GM10248 (cell line): ENCODE data around the gene CCR5AS.

ENCODE experiments used
- CTCF ChIA-PET: fragments of 300-600 bp; sonication (Branson Sonifier 250); formaldehyde crosslinking; extraction: SDS; loops from one replicate; lab custom pipeline; 2021; ENCODE audit warnings: antibody characterized with exemption; lab: Yijun Ruan, JAX
- POLR2A ChIA-PET: fragments of 350-650 bp; sonication (Branson Sonifier 250); formaldehyde crosslinking; extraction: SDS; loops from one replicate; lab custom pipeline; 2020; ENCODE audit warnings: antibody characterized with exemption; lab: Yijun Ruan, JAX
- DNase-seq: peaks from one replicate; pipeline ENCODE4 v3.0.0; 2012; ENCODE audit errors: extremely low spot score
- CTCF ChIP-seq: IDR thresholded peaks from 2 replicates; pipeline ENCODE4 v1.5.1; 2012; ENCODE audit warnings: mild to moderate bottlenecking, low read depth; ENCODE audit errors: extremely low read depth, missing control alignments, control extremely low read depth

Gene CCR5AS

GRCh38 chr3:46449755-46450552, 43.1 kb upstream of the CCR5AS start:
- ChIA-PET CTCF (interaction anchor here (0.9 to 3.1 kb wide), 11 partner anchors 9 to 174 kb away, joined by 3 to 11 read pairs (median 4); no protein-coding TSS in a partner anchor), POLR2A (no interaction called here)
- peak; percentile 29 for TF ChIP-seq CTCF
- no peak for DNase-seq

GRCh38 chr3:46448721-46449120, 41.9 kb upstream of the CCR5AS start:
- no peak for TF ChIP-seq CTCF
- DNase-seq = no peak
- ChIA-PET CTCF (interaction anchor here (0.8 to 3.1 kb wide), 6 partner anchors 11 to 172 kb away, joined by 3 to 11 read pairs (median 6); no protein-coding TSS in a partner anchor), POLR2A (no interaction called here)

- TF ChIP-seq CTCF = no peak
- CTCF ChIA-PET = no interaction called here
- no peak for DNase-seq
- POLR2A ChIA-PET = no interaction called here
Measured at GRCh38 chr3:46447228-46447985, 40.5 kb upstream of the CCR5AS start.

GRCh38 chr3:46442576-46443530, 36.0 kb upstream of the CCR5AS start:
- CTCF ChIA-PET = interaction anchor here (0.8 to 2.3 kb wide), 20 partner anchors 9 to 504 kb away, joined by 3 to 11 read pairs (median 4); partner anchors contain the start of genes CCR5AS and CCRL2
- DNase-seq = peak; percentile 49
- POLR2A ChIA-PET = no interaction called here
- TF ChIP-seq CTCF = peak; percentile 75

- POLR2A ChIA-PET = no interaction called here
- CTCF ChIA-PET = no interaction called here
- no peak for TF ChIP-seq CTCF
- DNase-seq = peak; percentile 43
Measured at GRCh38 chr3:46440531-46441294, 33.8 kb upstream of the CCR5AS start.
